Esophagus muscularis mucosa (tissue), 3 donors: ENCODE measurements around the gene DLX6.

Experiments used
- EP300 ChIP-seq: sonication (generic); formaldehyde crosslinking; IDR thresholded peaks from one replicate; pipeline ENCODE4 v1.6.1; 2017; ENCODE audit warnings: antibody characterized with exemption
- POLR2AphosphoS5 ChIP-seq, 2 donors: sonication (generic); formaldehyde crosslinking; IDR thresholded peaks; one replicate each; pipeline ENCODE4 v1.6.1; 2017; ENCODE audit warnings: antibody characterized with exemption in 2 of 2

DNA sequence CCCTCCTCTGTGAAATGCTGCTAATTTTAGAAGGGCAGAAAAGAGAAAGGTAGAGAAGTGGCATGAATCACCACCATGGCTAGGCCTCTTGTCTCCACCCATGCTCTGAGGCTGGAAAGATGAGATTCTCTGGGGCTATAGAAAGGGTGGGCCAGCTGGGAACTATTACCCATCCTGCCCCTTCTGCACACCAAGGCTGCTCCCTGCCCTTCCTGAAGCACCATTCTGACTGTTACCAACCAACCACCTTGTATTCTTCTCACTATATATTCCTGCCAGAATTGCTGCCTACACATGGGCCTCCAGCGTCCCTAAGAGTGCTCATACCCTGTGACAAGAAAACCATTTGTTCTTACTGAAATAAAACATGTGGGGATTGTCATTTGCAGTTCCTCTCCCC is 11.4 kb upstream of the DLX6 start:
- TF ChIP-seq POLR2AphosphoS5 (IDR thresholded peaks at IDR 0.05) (no peak), EP300 (no peak)
